ENCODE measurements around the gene CD27.
A peak's percentile ranks its signal among the peaks of the same experiment; 100 is the strongest.
"Not testable (repeated sequence)": the region's sequence is repeated elsewhere in the genome, so short reads cannot be mapped to it uniquely, and the experiment has no call there.

The CD27 gene

DNA sequence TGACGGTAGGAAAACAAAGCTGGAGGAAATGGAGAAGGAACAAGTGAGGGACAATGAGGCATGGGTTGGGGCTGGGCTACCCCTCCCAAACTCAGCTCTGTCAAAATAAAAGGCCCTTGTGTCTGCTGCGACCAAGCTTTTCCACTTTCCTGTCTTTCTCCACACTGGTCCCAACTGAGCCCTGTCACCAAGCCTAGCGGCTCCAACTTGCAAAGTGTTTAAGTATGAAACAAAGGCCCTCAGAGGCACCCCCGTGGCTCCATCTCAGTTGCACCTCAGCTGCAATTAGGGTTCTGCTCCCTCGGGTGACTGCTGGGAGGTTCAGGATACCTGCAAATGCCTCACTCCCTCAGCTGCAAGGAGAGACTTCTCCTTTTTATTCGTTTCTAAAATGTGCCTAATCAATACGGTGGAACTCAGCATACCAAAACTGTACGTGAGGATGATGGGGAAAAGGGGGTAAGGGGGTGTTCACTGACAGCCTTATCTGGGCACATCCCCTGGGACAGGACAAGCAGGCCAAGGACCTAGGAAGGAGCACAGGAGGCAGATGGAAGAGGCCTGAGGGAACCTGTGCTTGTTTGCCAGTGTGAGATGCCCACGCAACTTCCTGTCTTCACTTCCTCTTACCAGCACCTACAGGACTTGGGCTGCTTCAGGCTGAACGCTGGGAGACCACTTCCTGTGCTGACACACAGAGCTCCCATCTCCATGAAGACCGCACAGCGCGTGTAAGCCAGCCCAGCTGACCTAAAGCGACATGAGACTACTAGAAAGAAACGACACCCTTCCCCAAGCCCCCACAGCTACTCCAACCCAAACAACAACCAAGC, 16.9 kb downstream of the CD27 start:
- DNase-seq (ENCODE audit: low read depth), result no peak

DNA sequence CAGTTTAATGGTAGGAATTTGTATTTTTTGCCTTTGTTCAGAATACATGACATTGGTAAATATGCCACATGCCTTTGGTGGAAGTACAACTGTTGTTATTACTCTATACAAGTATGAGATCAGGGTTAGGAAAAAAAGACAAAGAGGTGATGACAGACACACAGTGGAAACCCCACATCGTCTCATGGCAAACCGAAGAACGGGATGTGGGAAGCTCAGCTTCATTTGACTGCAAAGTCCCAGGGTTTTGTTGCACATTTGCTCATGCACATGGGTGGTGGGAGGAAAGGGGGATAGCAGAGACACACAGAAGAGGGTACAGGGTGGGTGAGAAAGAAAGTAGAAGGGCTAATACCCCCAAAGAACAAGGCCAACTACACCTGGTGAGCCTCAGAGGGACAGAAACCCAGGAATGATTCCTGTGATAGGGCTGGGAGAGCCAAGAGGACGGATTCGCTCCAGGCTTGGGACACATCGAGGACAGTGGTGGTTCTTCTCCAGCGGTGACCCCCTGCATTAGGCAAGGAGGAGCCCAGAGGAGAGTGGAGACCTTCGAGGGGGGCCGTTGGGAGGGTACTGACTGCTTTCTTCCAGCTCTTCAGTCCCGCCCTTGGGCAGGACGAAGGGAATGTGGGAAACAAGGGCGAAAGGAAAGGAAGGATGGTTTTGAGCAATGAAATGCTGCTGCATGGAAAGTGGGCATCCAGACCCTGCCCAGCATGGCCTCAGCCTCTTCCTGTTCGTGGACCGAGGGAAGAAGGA, 17.7 kb downstream of the CD27 start:
- no peak for DNase-seq (ENCODE audit: low read depth)

- DNase-seq (ENCODE audit: low read depth), result no peak
Observed at GRCh38 chr12:6463216-6463615, 18.5 kb downstream of the CD27 start.

DNA sequence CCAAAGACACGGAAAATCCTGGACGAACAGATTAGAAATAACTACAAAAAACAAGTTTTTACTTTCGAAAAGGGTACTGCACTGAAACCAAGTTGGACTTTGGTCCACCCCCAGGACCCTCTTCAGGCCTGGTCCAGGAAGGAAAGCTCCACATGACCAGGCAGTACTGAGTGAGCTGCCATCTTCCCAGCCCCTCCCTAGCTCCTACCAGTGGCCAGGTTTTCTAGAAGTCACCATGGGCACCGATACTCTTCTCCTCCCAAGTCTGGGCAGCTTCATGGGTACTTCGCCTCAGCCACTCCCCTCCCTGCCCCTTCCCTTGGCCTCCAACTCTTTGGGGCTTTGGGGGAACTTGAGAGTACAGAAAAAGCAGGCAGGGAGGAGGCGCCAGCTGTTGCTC, 19.1 kb downstream of the CD27 start:
- DNase-seq (ENCODE audit: low read depth), result no peak

DNA sequence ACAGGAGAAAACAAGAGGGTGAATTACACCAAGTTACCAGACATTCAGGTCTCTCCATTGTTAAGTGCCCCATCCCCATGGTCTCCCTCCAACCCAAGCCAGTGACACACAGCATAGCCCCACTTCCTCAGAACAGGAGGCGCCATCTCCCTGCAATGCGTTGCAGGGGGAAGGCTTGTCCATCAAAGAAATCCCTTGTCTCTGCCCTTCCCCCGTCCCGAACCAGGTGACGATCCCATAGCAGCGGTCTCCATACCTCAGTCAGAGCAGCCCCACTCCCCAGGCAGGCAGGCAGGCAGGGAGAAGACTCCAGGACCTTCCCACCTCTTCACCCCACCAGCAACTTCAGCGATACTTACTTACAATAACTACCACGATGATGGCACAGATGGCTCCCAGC, 19.8 kb downstream of the CD27 start:
- no peak for DNase-seq (ENCODE audit: low read depth)

GRCh38 chr12:6465467-6466183, 20.9 kb downstream of the CD27 start:
- DNase-seq (ENCODE audit: low read depth), result no peak

- DNase-seq (ENCODE audit: low read depth), result no peak
Observed at GRCh38 chr12:6466184-6466573, 21.4 kb downstream of the CD27 start.

DNA sequence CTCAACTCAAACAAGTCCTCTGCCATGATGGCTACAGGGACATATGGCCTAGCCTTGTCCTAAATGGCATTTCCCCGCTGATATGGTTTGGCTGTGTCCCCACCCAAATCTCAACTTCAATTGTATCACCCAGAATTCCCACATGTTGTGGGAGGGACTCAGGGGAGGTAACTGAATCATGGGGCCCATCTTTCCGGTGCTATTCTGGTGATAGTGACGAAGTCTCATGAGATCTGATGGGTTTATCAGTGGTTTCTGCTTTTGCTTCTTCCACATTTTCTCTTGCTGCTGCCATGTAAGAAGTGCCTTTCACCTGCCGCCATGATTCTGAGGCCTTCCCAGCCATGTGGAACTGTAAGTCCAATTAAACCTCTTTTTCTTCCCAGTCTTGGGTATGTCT, 22.0 kb downstream of the CD27 start:
- not testable (repeated sequence) for DNase-seq (ENCODE audit: low read depth)

DNA sequence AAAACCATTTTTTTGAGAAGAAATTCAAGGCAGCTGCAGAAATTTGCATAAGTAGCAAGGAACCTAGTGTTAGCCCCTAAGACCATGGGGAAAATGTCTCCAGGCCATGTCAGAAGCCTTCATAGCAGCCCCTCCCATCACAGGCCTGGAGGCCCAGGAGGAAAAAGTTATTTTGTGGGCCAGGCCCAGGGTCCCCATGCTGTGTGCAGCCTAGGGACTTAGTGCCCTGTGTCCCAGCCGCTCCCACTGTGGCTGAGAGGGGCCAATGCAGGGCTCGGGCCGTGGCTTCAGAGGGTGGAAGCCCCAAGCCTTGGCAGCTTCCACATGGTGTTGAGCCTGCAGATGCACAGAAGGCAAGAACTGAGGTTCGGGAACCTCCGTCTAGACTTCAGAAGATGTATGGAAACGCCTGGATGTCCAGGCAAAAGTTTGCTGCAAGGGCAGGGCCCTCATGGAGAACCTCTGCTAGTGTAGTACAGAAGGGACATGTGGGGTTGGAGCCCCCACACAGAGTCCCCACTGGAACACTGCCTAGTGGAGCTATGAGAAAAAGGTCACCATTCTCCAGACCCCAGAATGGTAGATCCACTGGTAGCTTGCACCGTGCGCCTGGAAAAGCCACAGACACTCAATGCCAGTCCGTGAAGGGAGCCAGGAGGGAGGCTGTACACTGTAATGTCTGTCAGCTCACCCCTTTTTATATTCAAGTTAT, 23.0 kb downstream of the CD27 start:
- DNase-seq (ENCODE audit: low read depth), result not testable (repeated sequence)

DNA sequence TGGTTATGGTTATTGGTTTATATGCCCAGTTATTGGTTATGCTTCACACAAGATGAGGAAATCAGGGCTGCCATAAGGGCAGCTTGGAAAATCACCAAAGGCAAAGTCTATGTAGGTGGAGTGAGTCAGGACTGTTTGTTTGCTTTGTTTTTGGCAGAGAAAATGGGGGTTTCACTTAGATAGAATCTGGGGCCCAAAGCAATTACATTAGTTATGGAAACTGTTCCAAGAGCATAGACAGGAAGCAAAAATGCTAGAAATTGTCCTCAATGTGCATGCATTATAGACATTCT, 23.5 kb downstream of the CD27 start:
- DNase-seq (ENCODE audit: low read depth), result no peak

- DNase-seq (ENCODE audit: low read depth), result no peak
Observed at GRCh38 chr12:6469092-6469491, 24.3 kb downstream of the CD27 start.

DNA sequence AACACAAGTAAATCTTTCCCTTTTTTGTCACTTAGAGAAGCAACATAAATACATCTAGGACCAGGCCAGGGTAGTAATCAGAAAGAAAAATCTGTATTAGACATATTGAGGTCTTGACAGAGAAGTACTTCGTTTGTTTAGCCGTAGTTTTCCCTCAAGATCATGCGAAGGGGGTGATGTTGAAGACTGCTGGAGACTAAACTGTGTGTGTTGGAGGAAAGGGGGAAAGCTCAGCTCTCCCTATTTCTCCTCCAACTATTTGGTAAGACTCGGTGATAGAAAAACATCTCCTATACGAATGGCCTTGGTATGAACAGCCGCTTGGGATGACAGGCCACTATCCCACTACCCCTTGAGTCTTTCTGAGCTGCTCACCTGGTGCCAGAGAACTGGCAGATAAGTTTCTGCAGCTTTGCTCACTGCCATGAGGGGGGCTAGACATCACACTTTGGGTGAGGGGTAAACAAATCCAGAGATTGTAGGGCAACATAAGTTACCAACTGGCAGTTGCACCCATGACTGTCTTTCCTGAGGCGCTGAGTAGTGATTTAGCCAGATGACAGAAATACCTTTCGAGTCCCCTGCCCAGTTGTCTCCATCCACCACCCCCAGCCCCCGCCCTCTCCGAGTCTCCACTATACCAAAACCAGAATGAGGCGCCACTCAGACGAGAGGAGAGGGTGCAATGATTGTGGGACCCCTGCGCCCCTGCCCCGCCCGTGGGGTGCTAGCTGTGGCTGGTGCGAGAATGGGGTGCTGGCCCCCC, 25.0 kb downstream of the CD27 start:
- DNase-seq (ENCODE audit: low read depth), result no peak

- peak; percentile 96 for DNase-seq (ENCODE audit: low read depth)
Observed at GRCh38 chr12:6470375-6471163, 25.8 kb downstream of the CD27 start, which contains the start of gene VAMP1. TSS of gene VAMP1 (minus strand) at chr12:6470677. CDS start at chr12:6470531, 146 bp downstream.

GRCh38 chr12:6471989-6472360, 27.2 kb downstream of the CD27 start:
- DNase-seq (ENCODE audit: low read depth), result no peak

DNA sequence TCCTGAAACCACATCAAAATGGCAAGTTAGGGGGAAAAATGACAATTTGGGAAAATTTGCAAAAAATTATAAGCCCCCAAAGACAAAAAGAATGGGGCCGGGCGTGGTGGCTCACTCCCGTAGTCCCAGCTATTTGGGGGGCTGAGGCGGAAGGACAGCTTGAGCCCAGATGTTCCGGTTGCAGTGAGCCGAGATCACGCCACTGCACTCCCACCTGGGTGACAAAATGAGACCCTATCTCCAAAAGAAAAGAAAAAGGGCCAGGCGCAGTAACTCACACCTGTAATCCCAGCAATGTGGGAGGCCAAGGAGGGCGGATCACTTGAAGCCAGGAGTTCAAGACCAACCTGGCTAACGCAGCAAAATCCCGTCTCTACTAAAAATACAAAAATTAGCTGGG, 27.7 kb downstream of the CD27 start:
- no peak for DNase-seq (ENCODE audit: low read depth)

- DNase-seq (ENCODE audit: low read depth), result not testable (repeated sequence)
Observed at GRCh38 chr12:6475233-6475975, 30.6 kb downstream of the CD27 start.

DNA sequence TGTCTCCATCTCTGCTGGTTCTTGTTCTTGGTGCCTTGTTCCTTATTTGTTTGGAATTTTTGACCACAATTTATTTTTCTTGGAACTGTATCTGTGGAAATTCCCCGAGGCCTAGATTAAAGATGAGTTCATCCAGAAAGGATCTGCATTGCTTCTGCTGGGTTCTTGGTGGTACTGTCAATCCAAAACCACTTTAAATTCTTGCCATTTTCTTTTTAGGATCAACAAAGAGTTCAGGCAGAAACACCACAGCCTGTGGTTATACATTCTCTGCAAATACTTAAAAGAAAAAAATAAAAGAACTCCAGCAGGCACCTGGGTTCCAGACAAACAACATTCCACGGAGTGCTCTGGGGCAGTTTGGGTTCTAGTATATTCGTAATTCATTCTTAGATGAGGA, 31.7 kb downstream of the CD27 start:
- no peak for DNase-seq (ENCODE audit: low read depth)

GRCh38 chr12:6477601-6478377, 33.0 kb downstream of the CD27 start:
- not testable (repeated sequence) for DNase-seq (ENCODE audit: low read depth)

DNA sequence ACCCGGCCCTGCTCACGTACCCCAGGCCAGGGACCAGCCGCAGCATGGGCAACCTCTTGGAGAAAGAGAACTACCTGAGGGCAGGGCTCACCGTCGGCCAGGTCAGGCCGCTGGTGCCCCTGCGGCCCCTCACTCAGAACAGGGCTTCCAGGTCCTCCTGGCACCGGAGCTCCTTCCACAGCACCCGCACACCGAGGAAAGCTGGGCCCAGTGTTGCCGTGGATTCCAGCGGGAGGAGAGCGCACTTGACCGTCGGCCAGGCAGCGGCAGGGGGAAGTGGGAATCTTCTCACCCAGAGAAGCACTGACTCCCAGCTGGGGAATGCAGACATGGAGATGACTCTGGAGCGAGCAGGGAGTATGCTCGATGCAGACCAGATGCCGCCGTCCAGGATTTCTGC, 33.7 kb downstream of the CD27 start:
- DNase-seq (ENCODE audit: low read depth), result no peak

All from stimulated activated CD8-positive, alpha-beta memory T cell treated with anti-CD3 and anti-CD28 coated beads, Interleukin-7, amount 100 ng/mL, for 24 hours (primary cell).